G401.6 (cell line): Measurements from ENCODE around the gene RDH11.
"Not testable (repeated sequence)": the region's sequence is repeated elsewhere in the genome, so short reads cannot be mapped to it uniquely, and the experiment has no call there.

Experiments
- FAIRE-seq: peaks from 2 replicates; lab custom pipeline; 2012; peaks lifted over from hg19 to GRCh38; lab: Jason Lieb, UNC

RDH11 gene

GRCh38 chr14:67695394-67695949 is at the start of gene RDH11:
RDH11 (minus strand) TSS chr14:67695764; CDS start chr14:67695703, 61 bp downstream.
- FAIRE-seq, result peak; percentile 92

- no peak for FAIRE-seq
Measured at GRCh38 chr14:67744046-67744445, 48.5 kb upstream of the RDH11 start.

GRCh38 chr14:67738740-67739504 is 43.4 kb upstream of the RDH11 start:
- no peak for FAIRE-seq

GRCh38 chr14:67736771-67737170 is 41.2 kb upstream of the RDH11 start:
- FAIRE-seq, result no peak

- FAIRE-seq, result no peak
Measured at GRCh38 chr14:67735336-67736147, 40.0 kb upstream of the RDH11 start.

GRCh38 chr14:67734675-67735074 is 39.1 kb upstream of the RDH11 start:
- no peak for FAIRE-seq

GRCh38 chr14:67733616-67734015 is 38.1 kb upstream of the RDH11 start:
- no peak for FAIRE-seq

DNA sequence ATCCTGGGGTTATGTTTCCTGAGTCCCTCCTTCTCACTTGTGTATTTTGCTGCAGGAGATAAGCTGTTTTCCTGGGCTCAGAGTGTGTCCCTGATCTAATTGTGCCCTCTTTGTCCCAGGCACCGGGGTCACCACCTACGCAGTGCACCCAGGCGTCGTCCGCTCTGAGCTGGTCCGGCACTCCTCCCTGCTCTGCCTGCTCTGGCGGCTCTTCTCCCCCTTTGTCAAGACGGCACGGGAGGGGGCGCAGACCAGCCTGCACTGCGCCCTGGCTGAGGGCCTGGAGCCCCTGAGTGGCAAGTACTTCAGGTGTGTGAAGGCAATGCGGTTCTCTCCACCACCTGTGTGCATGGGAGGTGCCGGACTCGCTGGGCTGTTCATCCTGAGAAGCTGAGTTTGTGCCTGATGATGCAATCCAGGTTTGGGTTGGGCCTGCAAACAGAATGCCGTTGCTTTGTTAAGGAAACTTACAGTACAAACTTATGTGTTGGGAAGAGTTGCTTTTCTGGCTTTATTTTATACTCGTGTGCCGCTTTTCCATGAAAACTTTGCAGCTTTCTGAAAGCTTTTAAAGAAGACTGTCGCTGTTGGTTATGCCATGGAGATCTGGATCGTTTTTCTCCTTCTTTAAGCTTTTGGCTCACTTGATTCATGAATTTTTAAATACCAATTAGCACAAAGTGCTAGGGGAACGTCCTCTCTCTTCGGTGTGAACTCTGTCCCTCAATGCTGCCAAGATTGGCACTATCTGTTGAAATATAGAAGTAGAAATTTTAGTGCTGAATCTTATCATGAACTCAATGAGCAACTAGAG is 33.7 kb upstream of the RDH11 start:
- FAIRE-seq, result no peak

GRCh38 chr14:67728258-67728657 is 32.7 kb upstream of the RDH11 start:
- no peak for FAIRE-seq

- FAIRE-seq, result no peak
Measured at GRCh38 chr14:67727361-67727760, 31.8 kb upstream of the RDH11 start.

- no peak for FAIRE-seq
Measured at GRCh38 chr14:67725171-67725570, 29.6 kb upstream of the RDH11 start.

- no peak for FAIRE-seq
Measured at GRCh38 chr14:67722293-67722692, 26.7 kb upstream of the RDH11 start.

DNA sequence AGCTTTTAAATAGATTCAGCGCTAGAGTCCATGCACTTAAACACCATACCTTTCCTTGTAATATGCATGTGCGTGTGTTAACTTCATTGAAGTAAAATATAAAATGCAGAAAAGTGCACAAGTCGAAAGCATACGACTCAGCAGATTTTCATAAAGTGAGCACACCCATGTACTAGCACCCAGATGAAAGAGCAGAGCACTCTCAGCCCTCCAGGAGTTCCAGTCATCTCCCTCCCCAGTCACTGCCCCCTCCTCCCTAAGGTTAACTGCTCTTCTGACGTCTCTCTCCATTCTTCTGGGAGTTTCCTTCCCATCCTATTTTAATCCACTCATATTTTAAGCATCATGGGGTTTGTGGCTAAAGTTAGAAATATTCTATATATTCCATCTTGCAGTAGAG is 26.3 kb upstream of the RDH11 start:
- no peak for FAIRE-seq

- no peak for FAIRE-seq
Measured at GRCh38 chr14:67719866-67720265, 24.3 kb upstream of the RDH11 start.

DNA sequence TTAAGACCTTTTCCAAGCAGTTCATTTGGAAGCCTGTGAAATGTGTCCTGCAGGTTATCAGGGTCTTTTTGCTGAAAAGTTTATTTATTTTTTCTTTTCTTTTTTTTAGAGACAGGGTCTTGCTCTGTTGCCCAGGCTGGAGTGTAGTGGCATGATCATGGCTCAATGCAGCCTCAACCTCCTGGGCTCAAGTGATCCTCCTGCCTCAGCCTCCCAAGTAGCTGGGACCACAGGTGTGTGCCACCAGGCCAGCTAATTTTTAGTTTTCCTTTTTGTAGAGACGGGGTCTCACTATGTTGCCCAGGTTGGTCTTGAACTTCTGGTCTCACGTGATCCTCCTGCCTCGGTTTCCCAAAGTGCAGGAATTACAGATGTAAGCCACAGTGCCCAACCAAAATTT is 23.8 kb upstream of the RDH11 start:
- not testable (repeated sequence) for FAIRE-seq

DNA sequence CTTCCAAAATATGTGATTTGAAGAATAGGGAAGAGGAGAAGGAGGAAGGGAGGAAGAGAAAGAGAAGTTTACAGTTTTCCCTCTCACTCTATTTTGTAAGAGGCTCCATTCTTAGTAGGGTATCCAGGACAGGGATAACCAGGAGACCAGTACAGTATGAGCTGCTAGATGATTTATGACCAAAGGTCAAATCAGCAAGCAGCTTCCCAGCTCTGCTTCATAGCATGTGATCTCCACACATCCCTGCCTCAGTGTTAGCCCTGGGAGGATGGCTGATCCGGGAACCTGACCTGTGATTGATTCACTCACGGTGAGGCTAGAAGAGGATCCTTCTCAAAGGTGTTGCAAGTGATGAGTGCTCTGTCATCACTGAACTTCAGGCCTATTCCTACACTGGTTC is 22.7 kb upstream of the RDH11 start:
- FAIRE-seq, result no peak

DNA sequence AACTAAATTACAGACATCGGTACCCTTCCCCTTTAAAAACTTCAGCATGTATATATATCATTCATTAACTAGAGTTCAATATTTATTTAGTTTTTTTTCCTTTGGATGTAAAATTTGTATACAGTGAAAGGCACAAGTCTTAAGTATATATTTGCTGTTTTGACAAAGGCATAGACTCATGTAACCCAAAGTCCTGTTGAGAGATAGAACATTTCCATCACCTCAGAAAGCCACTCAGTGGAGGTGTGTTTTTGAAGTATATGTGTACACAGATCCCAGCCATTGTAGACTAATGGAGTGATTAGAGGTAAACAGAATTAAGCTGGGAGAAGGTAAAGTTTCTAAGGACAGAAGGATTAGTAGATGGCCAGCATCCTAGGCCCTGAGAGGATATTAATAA is 21.5 kb upstream of the RDH11 start:
- no peak for FAIRE-seq

- no peak for FAIRE-seq
Measured at GRCh38 chr14:67710209-67710608, 14.6 kb upstream of the RDH11 start.

DNA sequence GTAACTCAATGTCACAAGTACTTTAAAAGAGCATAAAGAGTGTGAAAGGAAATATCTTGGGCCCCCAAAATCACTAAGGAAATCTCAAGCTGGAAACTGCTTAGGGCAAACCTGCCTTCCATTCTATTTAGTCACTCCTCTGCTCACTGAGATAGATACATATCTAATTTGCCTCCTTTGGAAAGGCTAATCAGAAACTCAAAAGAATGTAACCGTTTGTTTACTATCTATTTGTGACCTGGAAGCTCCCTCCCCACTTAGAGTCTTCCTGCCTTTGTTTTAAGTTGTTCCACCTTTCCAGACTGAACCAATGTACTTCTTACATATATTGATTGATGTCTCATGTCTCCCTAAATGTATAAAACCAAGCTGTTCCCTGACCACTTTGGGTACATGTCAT is 14.2 kb upstream of the RDH11 start:
- not testable (repeated sequence) for FAIRE-seq

DNA sequence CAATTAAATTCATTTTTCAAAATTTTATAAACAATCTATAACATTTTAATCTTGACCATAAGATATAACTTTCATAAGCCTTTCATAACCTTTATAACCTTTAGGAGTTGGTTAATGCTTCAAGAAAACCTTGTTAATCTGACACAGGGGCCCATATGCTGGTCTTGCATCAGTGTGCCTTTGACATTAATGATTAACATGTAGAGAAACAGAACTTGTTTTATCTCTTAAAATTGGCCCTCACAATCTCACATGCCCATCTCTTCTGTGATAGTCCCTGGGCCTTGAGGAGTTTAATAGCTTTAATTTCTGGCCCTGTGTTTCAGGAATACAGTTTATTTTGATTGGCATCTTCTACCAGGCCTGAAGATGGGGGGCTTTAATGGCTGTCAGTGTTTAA is 13.8 kb upstream of the RDH11 start:
- not testable (repeated sequence) for FAIRE-seq

DNA sequence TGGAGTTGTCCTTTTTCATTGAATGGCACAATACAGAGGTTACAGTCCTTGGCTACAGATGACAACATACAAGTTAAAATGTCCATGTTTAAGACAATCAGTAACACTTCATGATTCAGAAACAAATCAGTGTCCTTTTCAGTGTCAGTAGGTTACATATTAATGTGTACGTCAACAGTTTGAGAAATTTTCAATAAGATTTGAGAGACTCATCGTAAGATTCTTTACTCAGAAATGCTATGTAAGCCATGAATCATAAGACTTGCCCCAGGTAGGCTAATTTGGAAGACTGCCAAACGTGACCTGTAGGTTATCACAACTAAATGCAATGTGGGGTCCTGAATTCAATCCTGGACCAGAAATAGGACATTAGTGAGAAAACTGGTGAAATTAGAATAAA is 9.6 kb upstream of the RDH11 start:
- no peak for FAIRE-seq

DNA sequence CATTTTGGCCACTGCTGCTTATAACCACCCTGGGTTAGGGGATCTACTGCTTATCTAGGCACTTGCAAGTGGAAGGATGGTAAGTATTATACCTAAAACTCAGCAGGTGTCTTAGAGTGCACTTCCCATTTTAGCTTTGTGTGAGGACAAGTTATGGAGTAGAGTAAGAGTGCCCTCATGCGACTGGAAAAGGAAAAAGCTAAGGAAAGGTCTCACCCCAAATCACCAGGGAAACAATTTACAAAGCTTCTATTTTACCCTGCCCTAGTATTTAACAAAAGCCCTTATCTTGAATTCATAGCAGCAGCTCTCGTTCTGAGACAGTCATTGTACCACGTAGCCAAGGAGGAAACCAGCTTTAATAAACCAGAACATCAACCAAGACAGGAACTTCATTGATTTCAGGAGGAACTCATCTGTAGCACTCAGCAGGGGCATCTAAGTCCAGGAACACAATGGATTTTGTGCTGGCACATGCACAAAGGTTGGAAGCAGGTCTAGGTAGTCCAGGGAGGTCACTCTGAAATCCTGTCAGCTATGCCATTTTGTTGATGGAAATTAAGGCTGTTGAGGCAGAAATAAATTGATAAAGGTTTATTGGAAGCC is 9.0 kb upstream of the RDH11 start:
- peak; percentile 94 for FAIRE-seq
